GM12864 (cell line): ENCODE data around the gene RAP1GAP2.
A peak's percentile ranks its signal among the peaks of the same experiment; 100 is the strongest.

Source experiments
- DNase-seq: peaks from one replicate; pipeline ENCODE4 v3.0.0-alpha.2; 2011; ENCODE audit warnings: low read depth
- H3K4me3 ChIP-seq: 2 replicates; pipeline ENCODE4 v1.5.1; 2011; ENCODE audit warnings: mild to moderate bottlenecking, low read depth, low read length, control low read depth
- TF ChIP-seq, protein P1 (sequence below): IDR thresholded peaks from 2 replicates; pipeline ENCODE4 v1.5.1; 2011; ENCODE audit warnings: low read depth, mild to moderate bottlenecking, moderate library complexity, low read length, control low read depth, inconsistent platforms; ENCODE audit errors: missing control alignments

RAP1GAP2 gene

DNA sequence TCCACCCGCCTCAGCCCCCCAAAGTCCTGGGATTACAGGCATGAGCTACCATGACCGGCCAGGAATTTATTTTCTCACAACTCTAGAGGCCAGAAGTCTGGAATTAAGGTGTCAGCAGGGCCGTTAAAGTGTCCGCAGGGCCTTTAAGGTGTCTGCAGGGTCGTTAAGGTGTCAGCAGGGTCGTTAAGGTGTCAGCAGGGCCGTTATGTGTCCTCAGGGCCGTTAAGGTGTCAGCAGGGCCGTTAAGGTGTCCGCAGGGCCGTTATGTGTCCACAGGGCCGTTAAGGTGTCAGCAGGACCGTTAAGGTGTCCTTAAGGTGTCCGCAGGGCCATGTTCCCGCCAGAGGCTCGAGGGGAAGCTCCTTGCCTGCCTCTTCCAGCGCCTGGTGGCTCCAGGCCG, 125.2 kb downstream of the RAP1GAP2 start:
- TF ChIP-seq, protein P1, sequence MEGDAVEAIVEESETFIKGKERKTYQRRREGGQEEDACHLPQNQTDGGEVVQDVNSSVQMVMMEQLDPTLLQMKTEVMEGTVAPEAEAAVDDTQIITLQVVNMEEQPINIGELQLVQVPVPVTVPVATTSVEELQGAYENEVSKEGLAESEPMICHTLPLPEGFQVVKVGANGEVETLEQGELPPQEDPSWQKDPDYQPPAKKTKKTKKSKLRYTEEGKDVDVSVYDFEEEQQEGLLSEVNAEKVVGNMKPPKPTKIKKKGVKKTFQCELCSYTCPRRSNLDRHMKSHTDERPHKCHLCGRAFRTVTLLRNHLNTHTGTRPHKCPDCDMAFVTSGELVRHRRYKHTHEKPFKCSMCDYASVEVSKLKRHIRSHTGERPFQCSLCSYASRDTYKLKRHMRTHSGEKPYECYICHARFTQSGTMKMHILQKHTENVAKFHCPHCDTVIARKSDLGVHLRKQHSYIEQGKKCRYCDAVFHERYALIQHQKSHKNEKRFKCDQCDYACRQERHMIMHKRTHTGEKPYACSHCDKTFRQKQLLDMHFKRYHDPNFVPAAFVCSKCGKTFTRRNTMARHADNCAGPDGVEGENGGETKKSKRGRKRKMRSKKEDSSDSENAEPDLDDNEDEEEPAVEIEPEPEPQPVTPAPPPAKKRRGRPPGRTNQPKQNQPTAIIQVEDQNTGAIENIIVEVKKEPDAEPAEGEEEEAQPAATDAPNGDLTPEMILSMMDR: no peak
- DNase-seq: no peak
- H3K4me3 ChIP-seq: no peak overlapping the region

DNA sequence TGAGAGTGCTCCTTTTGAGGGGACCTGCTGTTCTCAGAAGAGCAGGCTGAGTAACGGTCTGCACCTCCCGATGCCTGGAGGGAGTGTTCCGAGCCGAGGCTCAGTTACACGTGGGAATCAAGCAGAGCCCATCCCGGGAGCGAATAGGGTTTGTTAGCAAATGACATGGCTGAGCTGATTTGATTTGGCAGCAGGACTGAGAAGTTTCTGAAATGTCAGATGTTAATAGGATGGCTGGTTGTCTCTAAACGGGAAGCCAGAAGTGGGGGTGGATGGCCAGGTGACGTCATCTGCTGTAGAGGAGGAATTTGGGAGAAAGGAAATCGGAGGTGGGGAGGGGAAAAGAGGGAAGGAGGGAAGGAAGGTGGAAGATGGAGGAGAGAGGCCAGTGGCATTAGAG, 128.0 kb downstream of the RAP1GAP2 start:
- no peak overlapping the region for H3K4me3 ChIP-seq
- DNase-seq: no peak

DNA sequence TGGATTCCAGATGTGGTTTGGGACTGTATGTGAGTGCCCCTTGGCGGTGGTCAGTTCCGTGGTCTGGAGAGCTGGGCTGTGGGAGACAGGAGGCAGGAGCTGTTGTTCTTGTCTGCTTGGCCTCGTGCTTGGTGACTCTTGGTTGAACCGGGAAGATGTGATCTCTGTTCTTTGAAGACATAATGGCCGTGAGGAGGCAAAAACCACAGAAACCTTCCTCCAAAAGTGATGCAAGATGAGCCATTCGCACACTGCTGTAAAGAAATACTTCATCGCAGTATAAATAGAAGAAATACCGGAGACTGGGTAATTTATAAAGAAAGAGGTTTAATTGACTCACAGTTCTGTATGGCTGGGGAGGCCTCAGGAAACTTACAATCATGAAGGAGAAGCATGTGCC, 128.8 kb downstream of the RAP1GAP2 start:
- no peak for DNase-seq
- H3K4me3 ChIP-seq: no peak overlapping the region
- TF ChIP-seq, protein P1: no peak

More for the DNA sequence above, 128.0 kb downstream of the RAP1GAP2 start:
- TF ChIP-seq, protein P1: no peak

DNA sequence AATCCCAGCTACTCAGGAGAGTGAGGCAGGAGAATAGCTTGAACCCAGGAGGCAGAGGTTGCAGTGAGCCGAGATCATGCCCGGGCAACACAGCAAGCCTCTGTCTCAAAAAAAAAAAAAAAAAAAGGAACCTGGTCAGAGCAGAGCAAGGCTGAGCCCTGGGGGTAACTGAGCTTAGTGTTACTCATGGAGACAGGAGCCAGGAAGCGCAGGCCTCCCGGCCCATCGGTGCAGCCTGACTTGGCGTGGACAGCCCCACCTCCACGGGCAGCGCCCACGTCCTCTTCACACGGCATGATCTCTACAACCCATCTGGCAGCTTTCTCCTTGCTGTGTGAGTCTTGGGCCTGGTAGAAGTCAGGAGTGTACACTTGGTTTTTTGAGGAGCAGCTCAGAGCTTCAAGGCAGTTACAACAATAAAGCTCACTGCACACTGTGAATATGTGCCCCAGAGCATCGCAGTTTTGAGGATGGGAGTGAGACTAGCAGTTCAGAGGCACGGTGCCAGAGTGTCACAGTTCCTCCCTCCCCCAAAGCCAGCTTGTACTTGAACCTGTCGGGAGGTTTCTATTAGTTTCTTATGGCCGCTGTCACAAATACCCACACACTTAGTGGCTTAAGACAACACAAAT, 129.9 kb downstream of the RAP1GAP2 start:
- TF ChIP-seq, protein P1: no peak
- no peak overlapping the region for H3K4me3 ChIP-seq
- DNase-seq: no peak

DNA sequence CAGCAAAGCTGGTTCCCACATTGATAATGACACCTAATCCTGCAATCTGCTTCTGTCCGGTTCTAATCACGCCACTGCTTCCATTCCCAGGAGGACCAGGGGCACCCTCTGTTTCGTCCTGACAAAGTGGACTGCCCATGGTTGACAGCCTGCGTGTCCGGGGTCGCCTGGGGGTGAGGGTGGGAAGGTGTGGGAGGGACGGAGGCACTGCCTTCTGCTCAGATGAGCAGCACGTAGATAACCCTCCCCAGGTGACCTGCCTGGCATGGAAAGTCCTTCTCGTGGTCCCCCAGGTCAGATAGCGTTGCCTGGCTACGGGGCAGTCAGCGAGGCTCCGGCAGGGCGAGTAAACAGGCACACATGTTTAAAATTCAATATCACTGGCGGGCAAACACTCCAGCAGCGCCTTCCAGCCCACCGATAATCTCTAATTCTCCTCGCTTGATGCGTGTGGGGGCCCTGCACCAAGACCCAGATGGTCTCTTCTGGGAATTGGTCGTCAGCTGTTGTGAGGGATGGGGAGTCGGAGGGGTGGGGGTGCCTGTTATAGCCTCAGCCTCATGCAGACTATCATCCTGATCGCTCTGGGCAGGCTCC, 132.2 kb downstream of the RAP1GAP2 start:
- TF ChIP-seq, protein P1: no peak
- no peak for DNase-seq

DNA sequence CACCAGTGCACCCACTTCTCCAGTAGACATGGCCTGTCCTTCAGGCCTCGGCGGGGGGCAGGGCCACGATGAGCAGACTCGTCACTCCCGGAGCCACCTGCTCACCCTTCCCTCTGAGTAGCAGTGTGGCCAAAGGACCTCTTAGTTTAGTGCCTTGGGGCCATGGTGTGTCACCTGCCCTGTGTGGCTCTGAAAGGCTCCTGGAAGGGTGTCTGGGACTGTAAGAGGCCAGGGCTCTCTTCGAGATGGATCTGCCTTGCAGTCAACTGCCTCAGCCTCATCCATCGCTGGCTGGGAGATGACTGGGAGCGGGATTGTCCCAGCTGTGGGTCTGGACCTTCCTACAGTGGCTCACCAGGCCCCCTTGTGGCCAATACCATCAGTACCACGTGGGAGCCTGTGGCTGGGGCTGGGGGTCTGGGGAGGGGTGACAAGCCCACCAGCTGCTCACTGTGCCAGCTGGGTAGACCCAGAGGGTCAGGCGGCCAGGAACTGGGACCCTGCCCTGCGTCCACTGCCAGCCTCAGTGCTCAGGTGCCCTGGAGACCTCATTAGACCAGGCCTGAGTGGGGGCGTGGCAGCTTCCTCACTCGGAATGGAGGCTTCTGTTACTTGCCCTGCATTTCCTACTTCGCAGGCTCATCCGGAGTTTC, 133.8 kb downstream of the RAP1GAP2 start:
- no peak overlapping the region for H3K4me3 ChIP-seq
- TF ChIP-seq, protein P1: peak; percentile 80
- no peak for DNase-seq

More for the DNA sequence above, 132.2 kb downstream of the RAP1GAP2 start:
- no peak overlapping the region for H3K4me3 ChIP-seq

DNA sequence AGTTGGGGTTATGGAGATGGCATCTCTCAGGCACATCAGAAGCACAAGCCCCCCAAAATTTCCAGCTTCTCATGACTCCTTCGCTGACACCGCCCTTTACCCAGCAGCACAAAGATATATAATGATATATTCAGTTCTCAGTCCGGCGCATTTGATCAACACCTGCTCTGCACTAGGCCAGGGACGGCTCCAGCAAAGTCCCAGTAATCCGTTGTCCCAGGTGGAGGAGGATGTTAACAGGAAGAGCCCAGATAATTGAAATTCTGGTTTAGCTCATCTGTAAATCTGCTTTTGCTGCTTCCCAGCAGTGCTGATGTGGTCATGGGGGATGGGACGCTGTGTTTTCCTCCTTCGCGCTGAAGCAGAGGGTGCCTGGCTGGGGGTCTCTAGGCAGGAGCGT, 135.6 kb downstream of the RAP1GAP2 start:
- no peak for DNase-seq
- TF ChIP-seq, protein P1: no peak
- H3K4me3 ChIP-seq: no peak overlapping the region
